H9 (cell line): ENCODE results near the gene AK8. TPM values are rescaled to one million over a fixed set of nuclear protein-coding genes. Genes with fewer than 3 reads are reported as not detected.

ENCODE experiments used
- DNase-seq: peaks from one replicate; pipeline ENCODE4 v3.0.0-alpha.2; 2017
- H2AFZ ChIP-seq: one replicate; pipeline ENCODE4 v1.6.1; 2013; ENCODE audit warnings: mild to moderate bottlenecking, low read length, control low read depth, moderate library complexity
- H2AK5ac ChIP-seq: 2 replicates; pipeline ENCODE4 v1.6.1; 2013; ENCODE audit warnings: low read length, control low read depth, mixed read lengths; ENCODE audit not compliant: insufficient read length
- H2BK120ac ChIP-seq: one replicate; pipeline ENCODE4 v1.6.1; 2013; ENCODE audit warnings: low read depth, mild to moderate bottlenecking, low read length, control low read depth, inconsistent platforms; ENCODE audit not compliant: poor library complexity, severe bottlenecking
- H2BK12ac ChIP-seq: 2 replicates; pipeline ENCODE4 v1.6.1; 2013; ENCODE audit warnings: low read length, control low read depth, mixed read lengths, low read depth; ENCODE audit not compliant: insufficient read length
- H2BK15ac ChIP-seq: 2 replicates; pipeline ENCODE4 v1.6.1; 2013; ENCODE audit warnings: low read depth, low read length, control low read depth
- H2BK20ac ChIP-seq: one replicate; pipeline ENCODE4 v1.6.1; 2013; ENCODE audit warnings: low read depth, mild to moderate bottlenecking, low read length, control low read depth, inconsistent platforms; ENCODE audit not compliant: poor library complexity, severe bottlenecking
- H2BK5ac ChIP-seq: 2 replicates; pipeline ENCODE4 v1.6.1; 2013; ENCODE audit warnings: low read length, control low read depth, mixed read lengths; ENCODE audit not compliant: insufficient read length
- H3K14ac ChIP-seq: 2 replicates; pipeline ENCODE4 v1.6.1; 2013; ENCODE audit warnings: low read length, control low read depth; ENCODE audit not compliant: insufficient read depth
- H3K18ac ChIP-seq: 2 replicates; pipeline ENCODE4 v1.6.1; 2013; ENCODE audit warnings: low read depth, mild to moderate bottlenecking, mixed read lengths, low read length, control low read depth; ENCODE audit not compliant: insufficient read length
- H3K23ac ChIP-seq: 2 replicates; pipeline ENCODE4 v1.6.1; 2013; ENCODE audit warnings: low read length, control low read depth, mixed read lengths, low read depth; ENCODE audit not compliant: insufficient read length
- H3K23me2 ChIP-seq: 2 replicates; pipeline ENCODE4 v1.6.1; 2013; ENCODE audit warnings: low read depth, mild to moderate bottlenecking, mixed read lengths, low read length, control low read depth; ENCODE audit not compliant: insufficient read length, poor library complexity, severe bottlenecking
- H3K27ac ChIP-seq: 2 replicates; pipeline ENCODE4 v1.5.1; 2013; ENCODE audit warnings: low read length, control low read depth, mixed read lengths, low read depth; ENCODE audit not compliant: insufficient read length
- H3K27me3 ChIP-seq: 2 replicates; pipeline ENCODE4 v1.6.1; 2013; ENCODE audit warnings: low read length, control low read depth, inconsistent platforms; ENCODE audit not compliant: insufficient read depth
- H3K4ac ChIP-seq: 2 replicates; pipeline ENCODE4 v1.6.1; 2013; ENCODE audit warnings: low read depth, mild to moderate bottlenecking, control low read depth, inconsistent platforms, low read length, moderate library complexity
- H3K4me1 ChIP-seq: 2 replicates; pipeline ENCODE4 v1.6.1; 2013; ENCODE audit warnings: low read length, control low read depth, inconsistent platforms; ENCODE audit not compliant: insufficient read depth
- H3K4me2 ChIP-seq: 2 replicates; pipeline ENCODE4 v1.6.1; 2013; ENCODE audit warnings: low read length, control low read depth, mixed read lengths; ENCODE audit not compliant: insufficient read length, insufficient read depth
- H3K56ac ChIP-seq: 2 replicates; pipeline ENCODE4 v1.6.1; 2013; ENCODE audit warnings: low read depth, mild to moderate bottlenecking, mixed read lengths, low read length, control low read depth; ENCODE audit not compliant: insufficient read length
- H3K79me1 ChIP-seq: 2 replicates; pipeline ENCODE4 v1.6.1; 2013; ENCODE audit warnings: low read depth, mild to moderate bottlenecking, moderate library complexity, low read length, control low read depth, inconsistent platforms; ENCODE audit not compliant: insufficient read depth, poor library complexity, severe bottlenecking
- H3K79me2 ChIP-seq: 2 replicates; pipeline ENCODE4 v1.6.1; 2013; ENCODE audit warnings: low read length, control low read depth, inconsistent platforms; ENCODE audit not compliant: insufficient read depth
- H3K9ac ChIP-seq: 2 replicates; pipeline ENCODE4 v1.6.1; 2013; ENCODE audit warnings: low read length, control low read depth, mixed read lengths; ENCODE audit not compliant: insufficient read length; ENCODE audit errors: extremely low read depth
- H3K9me3 ChIP-seq: one replicate; pipeline ENCODE4 v1.6.1; 2013; ENCODE audit warnings: low read depth, low read length, inconsistent platforms; ENCODE audit not compliant: control insufficient read depth
- H3T11ph ChIP-seq: one replicate; pipeline ENCODE4 v1.6.1; 2013; ENCODE audit warnings: mild to moderate bottlenecking, low read length, control low read depth, inconsistent platforms
- H4K20me1 ChIP-seq: one replicate; pipeline ENCODE4 v1.6.1; 2013; ENCODE audit not compliant: control insufficient read depth, insufficient read length, insufficient read depth
- H4K5ac ChIP-seq: 2 replicates; pipeline ENCODE4 v1.6.1; 2013; ENCODE audit warnings: low read depth, mild to moderate bottlenecking, mixed read lengths, low read length, control low read depth; ENCODE audit not compliant: insufficient read length
- H4K8ac ChIP-seq: replicated peaks from 2 replicates; pipeline ENCODE4 v1.6.1; 2013; ENCODE audit warnings: low read length, control low read depth, mixed read lengths, low read depth; ENCODE audit not compliant: insufficient read length
- H4K91ac ChIP-seq: 2 replicates; pipeline ENCODE4 v1.6.1; 2013; ENCODE audit warnings: low read depth, mild to moderate bottlenecking, moderate library complexity, mixed read lengths, low read length, control low read depth; ENCODE audit not compliant: insufficient read length
- H3K27ac Mint-ChIP-seq, 3 experiments: 2 replicates in 2 of 3; 3 replicates in 1 of 3; pipeline ENCODE4 v1.8.0; 2020 to 2021; ENCODE audit warnings: mixed read lengths in 3 of 3, mild to moderate bottlenecking in 1 of 3, moderate library complexity in 1 of 3
- H3K27me3 Mint-ChIP-seq: 2 replicates; pipeline ENCODE4 v1.8.0; 2021; ENCODE audit warnings: low read depth, mild to moderate bottlenecking, moderate library complexity, mixed read lengths
- H3K36me3 Mint-ChIP-seq, 3 experiments: 2 replicates in 2 of 3; 3 replicates in 1 of 3; pipeline ENCODE4 v1.8.0; 2020 to 2021; ENCODE audit warnings: low read depth in 3 of 3, mixed read lengths in 3 of 3; ENCODE audit not compliant: insufficient read depth in 1 of 3
- H3K4me1 Mint-ChIP-seq, 2 experiments: 2 replicates each; pipeline ENCODE4 v1.8.0; 2020; ENCODE audit warnings: mixed read lengths in 2 of 2
- H3K4me3 Mint-ChIP-seq, 2 experiments: 2 replicates in 1 of 2; 3 replicates in 1 of 2; pipeline ENCODE4 v1.8.0; 2020 to 2021; ENCODE audit warnings: mild to moderate bottlenecking in 2 of 2, mixed read lengths in 2 of 2, moderate library complexity in 1 of 2
- H3K9me3 Mint-ChIP-seq, 2 experiments: 2 replicates in 1 of 2; 3 replicates in 1 of 2; pipeline ENCODE4 v1.8.0; 2020; ENCODE audit warnings: mild to moderate bottlenecking in 2 of 2, mixed read lengths in 2 of 2, moderate library complexity in 1 of 2
- CTCF ChIP-seq: fragments of 200-600 bp; sonication (generic); conservative IDR thresholded peaks from 3 replicates; pipeline ENCODE4 v1.8.0; 2021; ENCODE audit warnings: antibody characterized with exemption, mild to moderate bottlenecking
- WGBS: extraction: QIAGEN DNeasy Blood & Tissue Kit; methylation state at CpG from one replicate; pipeline ENCODE4 v1.1.7; 2013; ENCODE audit warnings: missing lambda C conversion rate, low lambda C conversion rate, mixed read lengths; ENCODE audit not compliant: insufficient read length; ENCODE audit errors: extremely low coverage; 5-methylcytosine and 5-hydroxymethylcytosine counted together
- total RNA-seq: library from RNA; stranded (reverse); gene quantifications from 2 replicates; pipeline ENCODE4 v1.2.1, GENCODE V29; 2021

AK8 gene
- total RNA-seq, 1 experiment from 2014 or later, result 0.44 TPM

- Mint-ChIP-seq H3K9me3 (peaks cover 15 to 22% of the 10 kb centered on the region in 2 experiments), H3K4me1 (peaks cover 10 to 12% of the 10 kb centered on the region in 2 experiments), H3K27me3 (peaks cover 56% of the 10 kb centered on the region), H3K4me3 (peak overlapping the region; percentile 94 to 97; a peak in 3 of 5 replicates), H3K36me3 (peaks cover 0 to 13% (median 7%) of the 10 kb centered on the region in 3 experiments; a peak in 5 of 7 replicates), H3K27ac (no peak overlapping the region)
- Histone ChIP-seq H4K91ac (no peak overlapping the region), H3K18ac (no peak overlapping the region), H3K23ac (no peak overlapping the region), H3T11ph (no peak overlapping the region), H3K4ac (no peak overlapping the region), H2BK20ac (no peak overlapping the region), H2AFZ (no peak overlapping the region), H2BK120ac (no peak overlapping the region), H3K56ac (no peak overlapping the region), H4K5ac (no peak overlapping the region), H4K20me1 (no peaks in the 10 kb centered on the region), H2AK5ac (no peak overlapping the region), H3K79me1 (no peaks in the 10 kb centered on the region), H3K9me3 (no peaks in the 10 kb centered on the region), H3K27ac (no peak overlapping the region), H3K14ac (no peak overlapping the region; the same call in 1 of the 2 replicates), H3K4me1 (no peaks in the 10 kb centered on the region), H2BK12ac (no peak overlapping the region), H3K23me2 (peaks cover 12% of the 10 kb centered on the region), H2BK5ac (no peak overlapping the region), H3K4me2 (peak overlapping the region; percentile 78), H2BK15ac (no peak overlapping the region), H4K8ac (no peak overlapping the region), H3K27me3 (no peaks in the 10 kb centered on the region), H3K9ac (no peak overlapping the region), H3K79me2 (no peaks in the 10 kb centered on the region)
- TF ChIP-seq CTCF, result no peak
- DNase-seq, result no peak
- WGBS, result no CpG with 5 or more reads among the region's 10 CpGs
Measured at GRCh38 chr9:132770770-132771310, 107.2 kb downstream of the AK8 start.
